Heart right ventricle (tissue), 16 donors: ENCODE data around the gene OGFOD2. TPM values are rescaled to one million over a fixed set of nuclear protein-coding genes. Genes with fewer than 3 reads are reported as not detected.
A peak's percentile ranks its signal among the peaks of the same experiment; 100 is the strongest.
"Not testable (repeated sequence)": the region's sequence is repeated elsewhere in the genome, so short reads cannot be mapped to it uniquely, and the experiment has no call there.

ENCODE experiments used
- ATAC-seq, 8 donors: fragments of 200-7000 bp; cut with Tn5 transposase; one replicate each; pipeline ENCODE4 v1.9.1; 2020; ENCODE audit warnings: mild to moderate bottlenecking in 8 of 8, moderate library complexity in 8 of 8, moderate number of reproducible peaks in 1 of 8
- DNase-seq, 2 donors: peaks; one replicate each; pipeline ENCODE4 v3.0.0-alpha.2; 2020
- H3K27ac ChIP-seq, 10 donors: fragments of 200-600 bp; sonication (generic) in 2 of 10; one replicate each; pipeline versions ENCODE4 v1.5.0 to v1.8.0; 2020 to 2022; ENCODE audit warnings: mild to moderate bottlenecking in 3 of 10
- H3K27me3 ChIP-seq, 7 donors: fragments of 200-600 bp; one replicate each; pipeline ENCODE4 v1.8.0; 2021 to 2022; ENCODE audit warnings: mild to moderate bottlenecking in 2 of 7
- H3K36me3 ChIP-seq, 9 donors: fragments of 200-600 bp; sonication (generic) in 1 of 9; one replicate each; pipeline versions ENCODE4 v1.5.0 to v1.8.0; 2020 to 2022; ENCODE audit warnings: mild to moderate bottlenecking in 2 of 9
- H3K4me1 ChIP-seq, 9 donors: fragments of 200-600 bp; sonication (generic) in 1 of 9; one replicate each; pipeline versions ENCODE4 v1.5.0 to v1.8.0; 2020 to 2022; ENCODE audit warnings: mild to moderate bottlenecking in 4 of 9
- H3K4me3 ChIP-seq, 10 donors: fragments of 200-600 bp; sonication (generic) in 2 of 10; one replicate each; pipeline versions ENCODE4 v1.5.0 to v1.8.0; 2020 to 2022; ENCODE audit warnings: mild to moderate bottlenecking in 7 of 10, moderate library complexity in 2 of 10
- H3K9me3 ChIP-seq, 11 donors: fragments of 200-600 bp in 10 of 11; sonication (generic) in 2 of 11; one replicate each; pipeline versions ENCODE4 v1.5.0 to v1.8.0; 2013 to 2022; ENCODE audit warnings: mild to moderate bottlenecking in 2 of 11, control low read depth in 1 of 11, moderate library complexity in 1 of 11
- WGBS, 2 donors: extraction: QIAGEN DNeasy Blood & Tissue Kit; methylation state at CpG; one replicate each; pipeline ENCODE4 v1.1.7; 2013; ENCODE audit warnings: inconsistent platforms in 1 of 2; 5-methylcytosine and 5-hydroxymethylcytosine counted together
- intact Hi-C, 10 donors: fragments of 100-400 bp; cut with DNase I; formaldehyde crosslinking; loops; one replicate each; pipeline versions ENCODE4 v1.11.1 to v1.14.2; 2022
- polyA plus RNA-seq, 2 donors: library from polyadenylated mRNA; stranded (reverse); fragments of 200-250 nt; gene quantifications; one replicate each; pipeline ENCODE4 v1.2.3, GENCODE V29; 2013
- total RNA-seq, 10 donors: library from RNA; stranded (reverse); fragmentation: NEBNext Ultra II Directional in 3 of 10; extraction: Animal tissue kit (Norgen Biotek cat#: 25700) in 3 of 10; gene quantifications; one replicate each; pipeline versions ENCODE4 v1.2.1 to v1.2.4, GENCODE V29; 2021 to 2023
- TF ChIP-seq, protein P1 (sequence below), 9 donors: fragments of 200-600 bp; sonication (generic) in 2 of 9; IDR thresholded peaks; one replicate each; pipeline versions ENCODE4 v1.5.0 to v1.8.0; 2021 to 2022; ENCODE audit warnings: antibody characterized with exemption in 9 of 9, mild to moderate bottlenecking in 5 of 9, moderate library complexity in 1 of 9
- donor health status: Arrhythmogenic right ventricular cardiomyopathy.
- donor health status: ischemic (EF 13 %, LVEDD 7.1; RV severe dilation, severe dysfunction).
- donor health status: healthy with polysubstance abuse.
- donor health status: DM: no; HTN: yes; CAD: no.
- donor health status: DM: no; HTN: no; CAD: no.
- donor health status: ischemic (EF 25% LVEDD 6.9; RV normal size, moderate dysfunction).
- donor health status: ischemic (EF 25% LVEDD 5.7; RV mildly dilated, moderate dysfunction).
- donor health status: healthy.
- donor health status: DM: yes; HTN: yes; CAD: no.
- donor health status: Ischemic cardiomyopathy.
- donor health status: ischemic (EF 35%, LVEDD 5.7; RV mildly dilated, moderate dysfunction).
- donor health status: nonischemic (EF 11% LVEDD 7.7; RV severe dilation, severe dysfunction).
- donor health status: DM: yes; HTN: yes; CAD: no.
- donor health status: PGD.
- donor health status: ischemic (EF 29% LVEDD 5.4; RV normal size, mild dysfunction).
- donor health status: nonischemic (EF 23%, LVEDD 6.1; RV moderate dilation, normal function).

Gene OGFOD2
- total and polyA plus RNA-seq, 12 donors = 10.6 to 17.1 (median 12.0) TPM

DNA sequence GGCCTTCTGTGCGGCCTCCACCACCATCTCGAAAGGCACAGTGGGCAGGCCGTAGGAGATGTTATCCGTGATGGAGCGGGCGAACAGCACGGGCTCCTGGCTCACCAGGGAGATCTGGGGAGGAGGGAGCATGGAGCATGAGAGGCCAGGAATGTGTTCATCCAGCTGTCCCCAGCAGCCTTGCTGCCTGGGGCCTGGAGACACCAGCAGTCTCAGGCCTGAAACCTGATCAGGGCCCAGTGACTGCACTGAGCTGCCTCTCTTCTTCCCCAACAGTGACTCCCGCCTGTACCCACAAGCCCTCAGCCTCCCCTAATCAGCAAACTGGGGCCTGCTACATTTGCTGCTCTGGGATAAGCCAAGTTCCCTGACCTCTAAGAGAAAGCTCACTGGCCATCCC is 39.7 kb upstream of the OGFOD2 start:
- peak in 1 of 8 donors; percentile 18 for ATAC-seq
- intact Hi-C loops = no loop called here
- 92 to 93% methylated on average over 8 of the region's 8 CpGs for WGBS, 2 donors
- Histone ChIP-seq H3K4me3 (no peak overlapping the region), H3K9me3 (no peaks in the 10 kb centered on the region), H3K27ac (no peak overlapping the region), H3K4me1 (no peaks in the 10 kb centered on the region), H3K36me3 (peaks cover 0 to 80% (median 4%) of the 10 kb centered on the region in 9 donors), H3K27me3 (no peaks in the 10 kb centered on the region)
- TF ChIP-seq, protein P1, sequence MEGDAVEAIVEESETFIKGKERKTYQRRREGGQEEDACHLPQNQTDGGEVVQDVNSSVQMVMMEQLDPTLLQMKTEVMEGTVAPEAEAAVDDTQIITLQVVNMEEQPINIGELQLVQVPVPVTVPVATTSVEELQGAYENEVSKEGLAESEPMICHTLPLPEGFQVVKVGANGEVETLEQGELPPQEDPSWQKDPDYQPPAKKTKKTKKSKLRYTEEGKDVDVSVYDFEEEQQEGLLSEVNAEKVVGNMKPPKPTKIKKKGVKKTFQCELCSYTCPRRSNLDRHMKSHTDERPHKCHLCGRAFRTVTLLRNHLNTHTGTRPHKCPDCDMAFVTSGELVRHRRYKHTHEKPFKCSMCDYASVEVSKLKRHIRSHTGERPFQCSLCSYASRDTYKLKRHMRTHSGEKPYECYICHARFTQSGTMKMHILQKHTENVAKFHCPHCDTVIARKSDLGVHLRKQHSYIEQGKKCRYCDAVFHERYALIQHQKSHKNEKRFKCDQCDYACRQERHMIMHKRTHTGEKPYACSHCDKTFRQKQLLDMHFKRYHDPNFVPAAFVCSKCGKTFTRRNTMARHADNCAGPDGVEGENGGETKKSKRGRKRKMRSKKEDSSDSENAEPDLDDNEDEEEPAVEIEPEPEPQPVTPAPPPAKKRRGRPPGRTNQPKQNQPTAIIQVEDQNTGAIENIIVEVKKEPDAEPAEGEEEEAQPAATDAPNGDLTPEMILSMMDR (IDR thresholded peaks at IDR 0.05) = no peak
- DNase-seq = no peak

DNA sequence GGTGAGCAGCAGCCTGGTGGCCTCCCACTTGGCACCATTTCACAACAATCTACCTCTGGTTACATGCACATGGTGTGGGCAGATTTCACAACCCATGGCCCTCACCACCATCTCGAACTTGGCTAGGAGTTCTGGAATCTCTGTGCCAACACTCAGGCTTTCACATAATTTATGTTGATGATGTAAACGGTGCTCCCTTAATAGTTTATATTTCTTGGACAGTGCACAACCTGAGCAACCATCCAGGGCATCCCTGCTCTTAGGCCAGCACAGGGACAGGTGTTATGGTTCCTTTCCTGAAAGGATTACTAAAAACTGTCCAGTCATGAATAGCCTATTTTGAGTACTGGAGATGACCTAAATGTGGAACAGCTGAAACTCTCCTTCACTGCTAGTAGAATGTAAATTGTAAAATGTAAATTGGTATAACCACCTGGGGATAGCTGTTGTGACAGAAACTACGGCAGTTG is 37.4 kb upstream of the OGFOD2 start:
- H3K4me1 ChIP-seq = peaks cover 0 to 13% (median 4%) of the 10 kb centered on the region in 9 donors
- no peaks in the 10 kb centered on the region for H3K27me3 ChIP-seq
- 90 to 93% methylated on average over 3 of the region's 3 CpGs for WGBS, 2 donors
- TF ChIP-seq, protein P1 (IDR thresholded peaks at IDR 0.05) = no peak
- no peaks in the 10 kb centered on the region for H3K9me3 ChIP-seq
- intact Hi-C loops = no loop called here
- DNase-seq = no peak
- H3K27ac ChIP-seq = no peak overlapping the region
- ATAC-seq = no peak
- H3K4me3 ChIP-seq = no peak overlapping the region
- peaks cover 0 to 69% (median 4%) of the 10 kb centered on the region in 9 donors for H3K36me3 ChIP-seq

DNA sequence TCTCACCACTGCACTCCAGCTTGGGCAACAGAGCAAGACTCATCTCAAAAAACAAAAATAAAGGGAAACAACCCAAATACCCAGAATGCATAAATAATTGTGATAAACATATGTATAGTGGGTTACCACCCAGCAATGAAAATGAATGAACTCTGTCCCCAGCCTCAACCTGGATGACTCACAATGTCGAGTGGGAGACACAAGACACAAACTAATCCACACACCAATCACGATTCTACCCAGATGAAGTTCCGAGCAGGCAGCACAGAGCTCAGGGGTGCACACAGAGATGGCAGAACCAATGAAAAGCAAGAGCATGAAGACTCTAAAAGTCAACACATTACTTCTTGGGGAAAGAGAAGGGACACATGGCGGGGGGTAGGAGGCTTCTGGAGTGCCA is 35.9 kb upstream of the OGFOD2 start:
- Histone ChIP-seq H3K9me3 (no peaks in the 10 kb centered on the region), H3K27ac (no peak overlapping the region), H3K4me1 (peaks cover 2 to 27% (median 17%) of the 10 kb centered on the region in 9 donors), H3K4me3 (no peak overlapping the region), H3K36me3 (peaks cover 0 to 57% (median 4%) of the 10 kb centered on the region in 9 donors), H3K27me3 (no peaks in the 10 kb centered on the region)
- intact Hi-C loops = no loop called here
- TF ChIP-seq, protein P1 (IDR thresholded peaks at IDR 0.05) = no peak
- no peak for ATAC-seq
- no peak for DNase-seq
- 91 to 97% methylated on average over 4 of the region's 4 CpGs for WGBS, 2 donors

DNA sequence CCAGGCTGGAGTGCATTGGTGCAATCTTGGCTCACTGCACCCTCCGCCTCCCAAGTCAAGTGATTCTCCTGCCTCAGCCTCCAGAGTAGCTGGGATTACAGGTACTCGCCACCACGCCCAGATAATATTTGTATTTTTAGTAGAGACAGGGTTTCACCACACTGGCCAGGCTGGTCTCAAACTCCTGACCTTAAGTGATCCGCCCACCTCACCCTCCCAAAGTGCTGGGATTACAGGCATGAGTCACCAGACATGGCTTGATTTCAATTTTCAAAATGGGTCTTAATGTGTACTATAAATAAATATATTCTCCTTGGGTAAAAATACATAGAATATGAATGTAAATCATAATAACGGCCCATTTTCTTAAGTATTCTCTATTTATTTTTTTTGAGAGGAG is 33.7 kb upstream of the OGFOD2 start:
- intact Hi-C loops, H3K9me3 ChIP-seq, DNase-seq, H3K4me3 ChIP-seq, H3K27ac ChIP-seq, ATAC-seq, H3K27me3 ChIP-seq: not testable (repeated sequence)
- Histone ChIP-seq H3K4me1 (peaks cover 7 to 45% (median 32%) of the 10 kb centered on the region in 9 donors), H3K36me3 (peaks cover 0 to 52% (median 1%) of the 10 kb centered on the region in 9 donors)
- WGBS, 2 donors = 86 to 90% methylated on average over 5 of the region's 5 CpGs

DNA sequence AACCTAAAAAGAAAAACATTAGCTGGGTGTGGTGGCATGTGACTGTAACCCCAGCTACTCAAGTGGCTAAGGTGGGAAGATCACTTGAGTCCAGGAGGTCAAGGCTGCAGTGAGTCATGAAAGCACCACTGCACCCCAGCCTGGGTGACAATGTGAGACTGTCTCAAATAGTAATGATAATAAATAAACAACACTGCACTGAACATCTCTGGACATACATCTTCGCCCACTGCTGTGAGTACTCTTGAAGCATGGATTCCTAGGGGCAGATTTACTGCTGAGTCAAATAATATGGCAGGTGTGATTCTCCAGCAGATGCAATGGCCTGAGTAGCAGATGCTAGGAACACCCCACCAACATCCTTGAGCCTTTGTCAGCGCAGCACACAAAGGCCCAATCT is 32.4 kb upstream of the OGFOD2 start:
- Histone ChIP-seq H3K9me3 (no peaks in the 10 kb centered on the region), H3K27ac (peak overlapping the region; percentile 28 to 91 (median 76)), H3K4me1 (peaks cover 7 to 58% (median 45%) of the 10 kb centered on the region in 9 donors), H3K27me3 (no peaks in the 10 kb centered on the region), H3K4me3 (no peak overlapping the region), H3K36me3 (peaks cover 0 to 40% (median 0%) of the 10 kb centered on the region in 9 donors)
- ATAC-seq (peak in 1 of 8 donors; percentile 16), DNase-seq (no peak)
- intact Hi-C loops = no loop called here
- TF ChIP-seq, protein P1 (IDR thresholded peaks at IDR 0.05) = no peak
- WGBS, 2 donors = 84 to 91% methylated on average over 2 of the region's 2 CpGs
